Measurements from ENCODE around the gene CLDN20.

GRCh38 chr6:155234687-155235086 is 29.1 kb upstream of the CLDN20 start:
- TF ChIP-seq CTCF (IDR thresholded peaks at IDR 0.05; ENCODE audit: low read depth, low read length) (no peak), EZH2phosphoT487 (IDR thresholded peaks at IDR 0.05; ENCODE audit: low read depth) (no peak)

Data from OCI-LY3 (cell line).